Stimulated activated CD8-positive, alpha-beta memory T cell treated with anti-CD3 and anti-CD28 coated beads, Interleukin-15, amount 100 ng/mL, for 1 hour (primary cell): ENCODE data around the gene BATF3.

Experiments used
- DNase-seq: peaks from one replicate; pipeline ENCODE4 v3.0.0-alpha.2; 2020; ENCODE audit warnings: low read depth

The BATF3 gene

GRCh38 chr1:212703991-212704564 is 4.4 kb upstream of the BATF3 start:
- no peak for DNase-seq

GRCh38 chr1:212702672-212703071 is 3.0 kb upstream of the BATF3 start:
- no peak for DNase-seq

- DNase-seq: no peak
Measured at GRCh38 chr1:212701910-212702309, 2.3 kb upstream of the BATF3 start.

GRCh38 chr1:212700892-212701819 is 1.5 kb upstream of the BATF3 start:
- DNase-seq: no peak

GRCh38 chr1:212700223-212700891 is 717 bp upstream of the BATF3 start:
- DNase-seq: no peak

- DNase-seq: no peak
Measured at GRCh38 chr1:212699104-212699624, 476 bp downstream of the BATF3 start.

GRCh38 chr1:212698467-212699103 is 1.1 kb downstream of the BATF3 start:
- no peak for DNase-seq

GRCh38 chr1:212696721-212697331 is 2.8 kb downstream of the BATF3 start:
- DNase-seq: no peak

- no peak for DNase-seq
Measured at GRCh38 chr1:212692774-212693644, 6.6 kb downstream of the BATF3 start.

- DNase-seq: no peak
Measured at GRCh38 chr1:212691561-212692071, 8.0 kb downstream of the BATF3 start.

- DNase-seq: no peak
Measured at GRCh38 chr1:212690816-212691403, 8.7 kb downstream of the BATF3 start.

GRCh38 chr1:212689758-212690529 is 9.7 kb downstream of the BATF3 start:
- no peak for DNase-seq

- DNase-seq: no peak
Measured at GRCh38 chr1:212689196-212689725, 10.4 kb downstream of the BATF3 start.

- no peak for DNase-seq
Measured at GRCh38 chr1:212688341-212689047, 11.1 kb downstream of the BATF3 start.

- DNase-seq: no peak
Measured at GRCh38 chr1:212687811-212688210, 11.8 kb downstream of the BATF3 start.

GRCh38 chr1:212686591-212686990 is 13.0 kb downstream of the BATF3 start:
- DNase-seq: no peak

GRCh38 chr1:212686069-212686468 is 13.6 kb downstream of the BATF3 start:
- no peak for DNase-seq

- no peak for DNase-seq
Measured at GRCh38 chr1:212685429-212685828, 14.2 kb downstream of the BATF3 start.
